Peyer's patch (tissue), 4 donors: ENCODE results near the gene SHB.

Experiments used
- CTCF ChIP-seq, 6 experiments: fragments of 450-650 bp in 4 of 6; fragments of 200-600 bp in 2 of 6; sonication (generic) in 1 of 6; IDR thresholded peaks; one replicate each; pipeline ENCODE4 v1.5.1; 2017 to 2019; ENCODE audit warnings: antibody characterized with exemption in 6 of 6, mild to moderate bottlenecking in 3 of 6, moderate library complexity in 1 of 6
- POLR2A ChIP-seq, 2 donors: fragments of 450-650 bp; IDR thresholded peaks; one replicate each; pipeline ENCODE4 v1.5.1; 2017; ENCODE audit warnings: antibody characterized with exemption in 2 of 2, mild to moderate bottlenecking in 2 of 2, moderate library complexity in 2 of 2

DNA sequence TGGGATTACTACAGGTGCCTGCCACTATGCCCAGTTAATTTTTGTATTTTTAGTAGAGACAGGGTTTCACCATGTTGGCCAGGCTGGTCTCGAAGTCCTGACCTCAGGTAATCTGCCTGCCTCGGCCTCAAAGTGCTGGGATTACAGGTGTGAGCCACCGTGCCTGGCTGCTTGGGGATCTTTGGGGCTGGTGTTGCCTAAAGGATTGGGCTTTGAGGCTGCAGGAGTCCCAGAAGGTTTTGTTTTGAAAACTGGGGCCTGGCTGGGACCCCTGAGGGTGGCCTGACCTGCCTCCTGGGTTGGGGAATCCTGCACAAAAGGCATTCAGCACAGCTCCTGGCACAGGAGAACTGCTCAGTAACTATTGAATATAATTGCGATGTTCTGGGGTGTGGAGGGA lies 25.1 kb upstream of the SHB start:
- TF ChIP-seq CTCF (IDR thresholded peaks at IDR 0.05) (no peak), POLR2A (IDR thresholded peaks at IDR 0.05) (no peak)
